Tibial nerve (tissue), 4 donors: ENCODE data around the gene ZNF563. TPM values are rescaled to one million over a fixed set of nuclear protein-coding genes. Genes with fewer than 3 reads are reported as not detected.
"Not testable (repeated sequence)": the region's sequence is repeated elsewhere in the genome, so short reads cannot be mapped to it uniquely, and the experiment has no call there.

Experiments used
- DNase-seq, 2 donors: peaks; one replicate each; pipeline ENCODE4 v3.0.0-alpha.2; 2019; ENCODE audit warnings: low spot score in 2 of 2
- H3K27ac ChIP-seq, 4 donors: fragments of 200-600 bp; sonication (generic) in 3 of 4; one replicate each; pipeline ENCODE4 v1.5.1; 2017 to 2019; ENCODE audit warnings: mild to moderate bottlenecking in 1 of 4
- H3K27me3 ChIP-seq, 2 donors: fragments of 200-600 bp; sonication (generic) in 1 of 2; one replicate each; pipeline versions ENCODE4 v1.5.1 to v1.6.0; 2017 to 2019
- H3K36me3 ChIP-seq, 3 donors: fragments of 200-600 bp; sonication (generic); one replicate each; pipeline ENCODE4 v1.5.1; 2018 to 2019
- H3K4me1 ChIP-seq, 4 donors: fragments of 200-600 bp; sonication (generic) in 3 of 4; one replicate each; pipeline ENCODE4 v1.5.1; 2017 to 2019
- H3K4me3 ChIP-seq, 4 donors: fragments of 200-600 bp; sonication (generic) in 3 of 4; one replicate each; pipeline ENCODE4 v1.5.1; 2017 to 2019; ENCODE audit warnings: mild to moderate bottlenecking in 1 of 4, moderate library complexity in 1 of 4
- H3K9me3 ChIP-seq, 4 donors: fragments of 200-600 bp; sonication (generic) in 3 of 4; one replicate each; pipeline ENCODE4 v1.5.1; 2017 to 2019
- EP300 ChIP-seq, 2 donors: sonication (generic); formaldehyde crosslinking; IDR thresholded peaks; one replicate each; pipeline ENCODE4 v1.6.1; 2017; ENCODE audit warnings: antibody characterized with exemption in 2 of 2, mild to moderate bottlenecking in 1 of 2
- POLR2A ChIP-seq, 2 donors: fragments of 450-650 bp; IDR thresholded peaks; one replicate each; pipeline ENCODE4 v1.6.1; 2017; ENCODE audit warnings: antibody characterized with exemption in 2 of 2, mild to moderate bottlenecking in 2 of 2, moderate library complexity in 2 of 2
- WGBS, 2 donors: methylation state at CpG; one replicate each; pipeline ENCODE4 v1.1.5; 2018; 5-methylcytosine and 5-hydroxymethylcytosine counted together
- total RNA-seq, 4 donors: library from RNA; depleted of rRNA; stranded (reverse); fragments of >200 nt; gene quantifications; one replicate each; pipeline ENCODE4 v1.1.0, GENCODE V29; 2016
- TF ChIP-seq, protein P1 (sequence below), 5 experiments: fragments of 200-600 bp in 3 of 5; fragments of 450-650 bp in 2 of 5; sonication (generic) in 3 of 5; IDR thresholded peaks; one replicate each; pipeline ENCODE4 v1.5.1; 2016 to 2019; ENCODE audit warnings: antibody characterized with exemption in 5 of 5, mild to moderate bottlenecking in 3 of 5, moderate library complexity in 2 of 5

Gene ZNF563
- total RNA-seq, 4 donors from 2014 or later: 2.1 to 14.2 (median 4.1) TPM

DNA sequence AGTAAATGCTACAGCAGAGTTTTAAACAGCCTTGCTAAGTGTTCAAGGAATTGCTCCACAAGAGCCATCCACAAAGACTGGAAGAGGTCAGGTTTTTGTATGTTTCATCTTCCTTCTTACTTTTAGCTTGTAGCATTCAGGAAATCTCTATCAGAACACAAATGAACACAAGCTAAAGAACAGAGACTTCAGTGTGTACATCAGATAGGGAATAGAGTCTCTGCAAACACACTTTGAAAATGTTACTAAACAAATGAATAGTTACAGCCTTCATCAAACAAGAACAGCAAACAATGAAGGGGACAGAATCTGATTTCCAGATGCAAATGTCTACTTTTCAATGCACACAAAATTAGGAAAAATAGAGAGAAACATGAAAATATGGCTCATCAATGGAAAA, 7.7 kb downstream of the ZNF563 start:
- H3K27ac ChIP-seq: no peak overlapping the region
- DNase-seq: no peak
- H3K9me3 ChIP-seq: peaks cover 0 to 10% (median 0%) of the 10 kb centered on the region in 4 donors

DNA sequence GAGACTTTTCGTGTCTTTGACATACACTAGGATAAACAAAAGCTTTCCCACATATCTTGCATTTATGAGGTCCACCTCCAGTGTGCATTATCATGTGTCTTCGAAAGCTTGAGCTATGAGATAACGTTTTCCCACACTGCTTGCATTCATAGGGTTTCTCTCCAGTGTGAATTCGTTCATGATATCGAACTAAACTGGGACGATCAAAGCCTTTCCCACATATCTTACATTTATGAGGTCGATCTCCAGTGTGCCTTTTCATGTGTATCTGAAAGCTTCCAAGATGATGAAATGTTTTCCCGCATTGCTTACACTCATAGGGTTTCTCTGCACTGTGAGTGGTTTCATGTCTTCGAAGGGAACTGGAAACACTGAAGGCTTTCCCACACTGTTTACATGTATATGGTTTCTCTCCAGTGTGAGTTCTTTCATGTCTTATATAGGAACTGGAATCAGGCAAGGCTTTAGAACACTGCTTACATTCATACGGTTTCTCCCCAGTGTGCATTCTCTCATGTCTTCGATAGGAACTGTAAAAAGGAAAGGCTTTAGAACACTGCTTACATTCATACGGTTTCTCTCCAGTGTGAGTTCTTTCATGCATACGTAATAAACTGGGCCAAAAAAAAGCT, 14.5 kb downstream of the ZNF563 start:
- Histone ChIP-seq H3K9me3 (peaks cover 0 to 29% (median 3%) of the 10 kb centered on the region in 4 donors), H3K36me3 (peaks cover 2 to 80% (median 11%) of the 10 kb centered on the region in 3 donors), H3K4me3 (no peak overlapping the region), H3K27ac (no peak overlapping the region), H3K27me3 (no peaks in the 10 kb centered on the region), H3K4me1 (no peaks in the 10 kb centered on the region)
- 91 to 92% methylated on average over 13 of the region's 13 CpGs for WGBS, 2 donors
- TF ChIP-seq, protein P1, sequence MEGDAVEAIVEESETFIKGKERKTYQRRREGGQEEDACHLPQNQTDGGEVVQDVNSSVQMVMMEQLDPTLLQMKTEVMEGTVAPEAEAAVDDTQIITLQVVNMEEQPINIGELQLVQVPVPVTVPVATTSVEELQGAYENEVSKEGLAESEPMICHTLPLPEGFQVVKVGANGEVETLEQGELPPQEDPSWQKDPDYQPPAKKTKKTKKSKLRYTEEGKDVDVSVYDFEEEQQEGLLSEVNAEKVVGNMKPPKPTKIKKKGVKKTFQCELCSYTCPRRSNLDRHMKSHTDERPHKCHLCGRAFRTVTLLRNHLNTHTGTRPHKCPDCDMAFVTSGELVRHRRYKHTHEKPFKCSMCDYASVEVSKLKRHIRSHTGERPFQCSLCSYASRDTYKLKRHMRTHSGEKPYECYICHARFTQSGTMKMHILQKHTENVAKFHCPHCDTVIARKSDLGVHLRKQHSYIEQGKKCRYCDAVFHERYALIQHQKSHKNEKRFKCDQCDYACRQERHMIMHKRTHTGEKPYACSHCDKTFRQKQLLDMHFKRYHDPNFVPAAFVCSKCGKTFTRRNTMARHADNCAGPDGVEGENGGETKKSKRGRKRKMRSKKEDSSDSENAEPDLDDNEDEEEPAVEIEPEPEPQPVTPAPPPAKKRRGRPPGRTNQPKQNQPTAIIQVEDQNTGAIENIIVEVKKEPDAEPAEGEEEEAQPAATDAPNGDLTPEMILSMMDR (IDR thresholded peaks at IDR 0.05): no peak
- TF ChIP-seq POLR2A (IDR thresholded peaks at IDR 0.05): no peak
- DNase-seq: no peak

More for the DNA sequence above, 7.7 kb downstream of the ZNF563 start:
- no peaks in the 10 kb centered on the region for H3K27me3 ChIP-seq
- TF ChIP-seq, protein P1 (IDR thresholded peaks at IDR 0.05): no peak
- TF ChIP-seq POLR2A (IDR thresholded peaks at IDR 0.05) (no peak), EP300 (IDR thresholded peaks at IDR 0.05) (no peak)
- peaks cover 0 to 28% (median 2%) of the 10 kb centered on the region in 3 donors for H3K36me3 ChIP-seq
- no peaks in the 10 kb centered on the region for H3K4me1 ChIP-seq
- H3K4me3 ChIP-seq: no peak overlapping the region

DNA sequence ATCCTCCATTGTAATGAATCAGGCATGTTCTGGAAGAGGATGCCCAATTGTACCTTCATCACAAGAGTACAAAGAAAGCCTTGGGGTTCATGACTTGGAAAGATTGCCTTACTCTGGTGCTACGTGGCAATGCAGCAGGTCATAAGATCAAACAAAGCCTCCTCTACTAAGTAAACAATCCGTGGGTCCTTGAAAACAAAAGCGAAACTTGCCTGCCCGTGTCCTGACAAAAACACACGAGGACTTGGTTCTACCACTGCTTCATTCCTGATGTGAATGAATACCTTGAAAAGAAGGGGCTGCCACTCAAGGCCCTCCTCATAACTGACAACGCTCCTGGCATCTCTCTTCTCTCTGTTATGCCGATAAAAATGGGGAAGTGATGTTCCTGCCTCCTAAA, 18.9 kb downstream of the ZNF563 start:
- Histone ChIP-seq H3K4me3 (no peak overlapping the region), H3K9me3 (peaks cover 0 to 18% (median 2%) of the 10 kb centered on the region in 4 donors), H3K27me3 (no peaks in the 10 kb centered on the region), H3K36me3 (peaks cover 0 to 40% (median 11%) of the 10 kb centered on the region in 3 donors), H3K4me1 (no peaks in the 10 kb centered on the region), H3K27ac (no peak overlapping the region)
- no peak for DNase-seq
- TF ChIP-seq POLR2A (IDR thresholded peaks at IDR 0.05) (no peak), EP300 (IDR thresholded peaks at IDR 0.05) (no peak)
- TF ChIP-seq, protein P1 (IDR thresholded peaks at IDR 0.05): no peak
- 79 to 84% methylated on average over 7 of the region's 7 CpGs for WGBS, 2 donors

DNA sequence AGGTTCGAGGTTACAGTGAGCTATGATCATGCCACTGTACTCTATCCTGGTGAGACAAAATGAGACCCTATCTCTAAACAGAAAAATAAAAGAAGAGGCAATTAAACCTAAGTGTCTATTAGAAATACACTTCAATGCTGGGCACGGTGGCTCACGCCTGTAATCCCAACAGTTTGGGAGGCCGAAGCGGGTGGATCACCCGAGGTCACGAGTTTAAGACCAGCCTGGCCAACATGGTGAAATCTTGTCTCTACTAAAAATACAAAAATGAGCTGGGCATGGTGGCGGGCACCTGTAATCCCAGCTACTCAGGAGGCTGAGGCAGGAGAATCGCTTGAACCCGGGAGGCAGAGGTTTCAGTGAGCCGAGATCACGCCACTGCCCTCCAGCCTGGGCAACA, 24.5 kb downstream of the ZNF563 start:
- H3K4me3 ChIP-seq, H3K27ac ChIP-seq, H3K9me3 ChIP-seq, H3K27me3 ChIP-seq, DNase-seq, H3K4me1 ChIP-seq: not testable (repeated sequence)
- peaks cover 0 to 19% (median 0%) of the 10 kb centered on the region in 3 donors for H3K36me3 ChIP-seq
- 95 to 98% methylated on average over 12 of the region's 12 CpGs for WGBS, 2 donors

DNA sequence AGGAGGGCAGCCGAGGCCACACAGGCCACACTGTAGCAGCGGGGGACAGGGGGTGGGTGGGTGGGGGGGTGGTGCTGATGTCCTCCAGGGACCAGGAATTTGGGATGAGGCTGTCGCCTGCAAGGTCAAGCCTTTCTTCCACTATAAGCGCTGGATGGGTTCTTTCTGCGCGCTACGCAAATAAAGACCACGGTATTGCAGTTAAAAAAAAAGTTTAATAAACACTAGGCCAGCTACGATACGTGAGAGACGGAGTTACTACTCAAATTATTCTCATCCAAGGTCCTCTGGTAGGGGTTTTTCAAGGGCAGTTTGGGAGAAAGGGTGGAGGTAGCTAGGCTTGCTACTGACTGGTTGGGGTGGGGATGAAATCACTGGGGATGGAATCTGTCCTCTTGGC, 38.2 kb downstream of the ZNF563 start:
- TF ChIP-seq POLR2A (IDR thresholded peaks at IDR 0.05): no peak
- TF ChIP-seq, protein P1 (IDR thresholded peaks at IDR 0.05): no peak
- no peak for TF ChIP-seq EP300 (IDR thresholded peaks at IDR 0.05)
- no peak for DNase-seq
- H3K27ac ChIP-seq: peak overlapping the region; percentile 71 to 96 (median 92)

More for the DNA sequence above, 38.2 kb downstream of the ZNF563 start:
- Histone ChIP-seq H3K27me3 (no peaks in the 10 kb centered on the region), H3K9me3 (no peaks in the 10 kb centered on the region), H3K4me3 (peak overlapping the region; percentile 72 to 93 (median 90)), H3K36me3 (no peaks in the 10 kb centered on the region), H3K4me1 (peaks cover 0 to 40% (median 6%) of the 10 kb centered on the region in 4 donors)
- WGBS, 2 donors: 43 to 59% methylated on average over 10 to 11 of the region's 11 CpGs
